AG04449 (cell line): Measurements from ENCODE around the gene ZFP57.

ENCODE experiments used
- CTCF ChIA-PET: fragments of 350-600 bp; formaldehyde crosslinking; extraction: SDS; loops from one replicate; lab custom pipeline; 2021; ENCODE audit warnings: antibody characterized with exemption; lab: Yijun Ruan, JAX
- POLR2A ChIA-PET: fragments of 400-600, 350-600 bp; formaldehyde crosslinking; extraction: SDS; loops from one replicate; lab custom pipeline; 2020; ENCODE audit warnings: antibody characterized with exemption, inconsistent platforms; lab: Yijun Ruan, JAX
- DNase-seq: peaks from one replicate; pipeline ENCODE4 v3.0.0-alpha.2; 2010; ENCODE audit warnings: low read depth, low spot score
- H3K4me3 ChIP-seq: 2 replicates; pipeline ENCODE4 v1.5.1; 2011; ENCODE audit warnings: low read depth, mild to moderate bottlenecking, control low read depth, low read length
- TF ChIP-seq, protein P1 (sequence below): IDR thresholded peaks from one replicate; pipeline ENCODE4 v1.5.1; 2011; ENCODE audit warnings: mild to moderate bottlenecking, moderate library complexity, low read length, control low read depth, inconsistent platforms; ENCODE audit not compliant: insufficient read depth; ENCODE audit errors: missing control alignments

The ZFP57 gene

DNA sequence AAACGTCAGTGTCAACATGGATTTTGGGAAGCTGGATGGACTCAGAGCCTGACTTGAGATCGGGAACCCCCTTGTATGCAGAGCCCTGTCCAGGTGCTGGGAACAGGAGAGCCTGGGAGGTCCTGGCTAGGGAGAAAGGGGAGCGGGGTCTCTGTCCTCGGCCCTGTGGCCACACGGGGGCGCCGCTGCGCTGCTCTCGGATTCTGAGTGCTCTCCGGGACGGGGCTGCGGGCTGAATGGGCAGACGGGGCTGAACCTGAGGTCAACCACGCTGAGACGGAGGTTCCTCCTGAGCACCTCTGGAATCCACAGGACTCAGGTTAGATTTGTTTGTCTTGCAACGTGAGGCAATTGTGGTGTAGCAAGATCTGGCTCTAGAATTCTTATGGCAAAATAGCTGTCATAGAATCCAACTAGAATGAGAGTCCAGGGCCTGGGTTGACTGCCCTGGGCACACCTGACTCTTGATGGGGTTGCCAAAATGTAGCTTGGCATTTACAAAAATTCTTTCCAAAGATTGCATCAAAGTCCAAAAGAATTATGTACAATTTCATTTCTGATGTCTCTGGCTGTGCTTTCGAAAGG, 21.7 kb upstream of the ZFP57 start:
- CTCF ChIA-PET, result interaction anchor here (0.6 to 1.5 kb wide), 10 partner anchors 13 to 429 kb away, joined by 3 to 15 read pairs (median 3); no protein-coding TSS in a partner anchor
- H3K4me3 ChIP-seq, result no peak overlapping the region
- POLR2A ChIA-PET, result no interaction called here
- DNase-seq, result no peak
- TF ChIP-seq, protein P1, sequence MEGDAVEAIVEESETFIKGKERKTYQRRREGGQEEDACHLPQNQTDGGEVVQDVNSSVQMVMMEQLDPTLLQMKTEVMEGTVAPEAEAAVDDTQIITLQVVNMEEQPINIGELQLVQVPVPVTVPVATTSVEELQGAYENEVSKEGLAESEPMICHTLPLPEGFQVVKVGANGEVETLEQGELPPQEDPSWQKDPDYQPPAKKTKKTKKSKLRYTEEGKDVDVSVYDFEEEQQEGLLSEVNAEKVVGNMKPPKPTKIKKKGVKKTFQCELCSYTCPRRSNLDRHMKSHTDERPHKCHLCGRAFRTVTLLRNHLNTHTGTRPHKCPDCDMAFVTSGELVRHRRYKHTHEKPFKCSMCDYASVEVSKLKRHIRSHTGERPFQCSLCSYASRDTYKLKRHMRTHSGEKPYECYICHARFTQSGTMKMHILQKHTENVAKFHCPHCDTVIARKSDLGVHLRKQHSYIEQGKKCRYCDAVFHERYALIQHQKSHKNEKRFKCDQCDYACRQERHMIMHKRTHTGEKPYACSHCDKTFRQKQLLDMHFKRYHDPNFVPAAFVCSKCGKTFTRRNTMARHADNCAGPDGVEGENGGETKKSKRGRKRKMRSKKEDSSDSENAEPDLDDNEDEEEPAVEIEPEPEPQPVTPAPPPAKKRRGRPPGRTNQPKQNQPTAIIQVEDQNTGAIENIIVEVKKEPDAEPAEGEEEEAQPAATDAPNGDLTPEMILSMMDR, result peak; percentile 91

DNA sequence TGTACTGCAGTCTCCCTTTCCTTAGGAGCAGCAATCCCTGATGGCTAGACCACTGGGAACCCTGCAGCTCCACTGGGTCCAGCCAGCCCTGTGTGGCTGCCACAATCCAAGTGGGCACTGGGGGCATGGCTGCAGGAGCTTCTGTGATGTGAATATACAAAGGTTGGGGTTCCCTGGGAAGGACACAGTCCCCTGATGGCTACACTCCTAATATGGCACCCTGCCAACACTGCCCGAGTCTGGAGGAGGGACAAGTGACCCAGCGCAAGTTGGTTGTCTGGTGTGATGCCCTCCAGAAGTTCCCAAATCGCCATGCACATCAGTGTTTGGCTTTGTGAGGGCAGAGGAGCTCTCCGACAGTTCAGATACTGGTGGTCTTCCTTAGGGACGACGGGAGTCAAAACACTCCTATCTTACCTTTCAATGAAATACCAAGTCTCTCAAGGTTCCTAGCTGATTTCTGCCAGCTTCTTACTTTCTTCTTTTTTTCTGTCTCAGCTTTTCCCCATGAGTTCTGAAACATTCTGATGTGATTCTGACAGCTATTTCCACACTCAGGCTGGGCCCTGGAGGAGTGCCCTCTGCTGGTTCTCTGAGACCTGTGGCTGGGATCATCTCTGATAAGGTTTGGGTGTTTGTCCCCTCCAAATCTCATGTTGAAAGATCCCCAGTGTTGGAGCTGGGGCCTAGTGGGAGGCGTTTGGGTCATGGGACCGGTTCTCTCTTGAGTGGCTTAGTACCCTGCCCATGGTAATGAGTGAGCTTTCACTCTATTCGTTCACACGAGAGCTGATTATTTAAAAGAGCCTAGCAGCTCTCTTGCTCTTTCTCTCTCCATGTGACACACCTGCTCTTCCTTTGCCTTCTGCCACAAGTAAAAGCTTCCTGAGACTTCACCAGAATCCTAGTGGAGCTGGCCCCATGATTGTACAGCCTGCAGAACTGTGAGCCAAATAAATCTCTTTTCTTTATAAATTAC, 15.5 kb upstream of the ZFP57 start:
- no peak for DNase-seq
- ChIA-PET CTCF (interaction anchor here (0.9 to 5.3 kb wide), 13 partner anchors 9 to 57 kb away, joined by 3 to 93 read pairs (median 4); no protein-coding TSS in a partner anchor), POLR2A (no interaction called here)
- H3K4me3 ChIP-seq, result no peak overlapping the region
- TF ChIP-seq, protein P1, result peak; percentile 46

DNA sequence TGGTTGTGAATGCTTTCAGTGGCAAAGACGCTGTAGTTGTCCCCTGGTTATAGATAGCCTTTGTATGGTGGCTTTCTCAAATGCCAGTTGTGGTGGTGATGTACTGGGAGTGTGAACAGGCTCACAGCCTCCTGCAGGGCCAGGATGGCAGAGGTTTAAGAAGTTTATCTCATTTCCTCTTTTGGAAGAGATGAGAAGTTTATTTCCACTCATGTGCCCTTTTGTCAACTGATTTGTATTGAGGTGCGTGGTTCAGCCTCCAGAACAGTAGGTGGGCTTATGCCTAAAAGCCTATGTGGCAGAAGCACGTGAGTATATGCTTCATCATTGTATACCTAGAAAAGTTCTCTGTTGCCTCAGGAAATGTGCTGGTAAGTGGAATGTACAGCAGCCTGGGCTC, 13.7 kb upstream of the ZFP57 start:
- CTCF ChIA-PET, result interaction anchor here (1.3 to 5.3 kb wide), 2 partner anchors 14 to 44 kb away, joined by 3 to 93 read pairs; no protein-coding TSS in a partner anchor
- TF ChIP-seq, protein P1, result no peak
- POLR2A ChIA-PET, result no interaction called here
- no peak for DNase-seq
- no peak overlapping the region for H3K4me3 ChIP-seq

DNA sequence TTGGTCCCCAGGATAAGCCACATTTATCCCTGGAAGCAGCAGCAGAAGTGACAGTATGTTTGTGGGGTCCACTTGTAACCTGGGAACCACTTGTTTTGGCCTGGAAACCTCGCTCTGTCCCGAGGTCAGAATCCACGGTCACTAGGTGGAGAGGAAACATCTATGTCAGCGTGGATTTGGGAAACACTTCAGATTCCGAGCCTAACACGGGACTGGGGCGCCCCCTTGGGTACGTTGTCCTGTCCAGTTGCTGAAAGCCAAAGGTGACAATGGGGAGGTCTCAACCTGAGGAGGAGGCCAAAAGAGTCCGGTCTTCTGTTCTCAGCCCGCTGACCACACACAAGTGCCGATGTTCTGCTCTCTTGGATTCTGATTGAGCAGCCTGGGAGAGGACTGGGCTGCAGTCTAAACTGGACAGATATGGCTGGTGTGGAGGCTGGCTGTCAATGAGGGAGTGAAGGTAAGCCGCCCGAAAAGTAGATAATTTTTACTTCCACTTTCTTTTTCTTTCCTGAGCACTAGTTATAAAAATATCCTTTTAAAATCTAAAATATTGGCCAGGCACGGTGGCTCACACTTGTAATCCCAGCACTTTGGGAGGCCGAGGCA, 4.9 kb upstream of the ZFP57 start:
- ChIA-PET CTCF (interaction anchor here (1.0 kb wide), 1 partner anchor 13 kb away, joined by 3 read pairs; no protein-coding TSS in a partner anchor), POLR2A (no interaction called here)
- H3K4me3 ChIP-seq, result no peak overlapping the region
- TF ChIP-seq, protein P1, result no peak
- DNase-seq, result no peak

DNA sequence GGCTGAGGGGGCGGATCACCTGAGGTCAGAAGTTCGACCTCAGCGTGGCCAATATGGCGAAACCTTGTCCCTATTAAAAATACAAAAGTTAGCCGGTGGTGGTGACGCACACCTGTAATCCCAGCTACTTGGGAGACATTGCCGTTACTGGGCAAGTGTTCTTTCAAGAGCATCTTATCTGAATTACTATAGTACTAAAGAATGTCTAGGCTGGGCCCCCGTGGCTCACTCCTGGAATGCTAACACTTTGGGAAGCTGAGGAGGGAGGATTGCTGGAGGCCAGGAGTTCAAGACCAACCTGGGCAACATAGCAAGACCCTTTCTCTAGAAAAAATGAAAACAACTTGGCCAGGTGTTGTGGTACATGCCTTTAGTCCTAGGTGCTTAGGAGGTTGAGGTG, 859 bp upstream of the ZFP57 start:
- DNase-seq, result no peak
- H3K4me3 ChIP-seq, result no peak overlapping the region
- ChIA-PET CTCF (interaction anchor here (0.6 to 1.8 kb wide), 2 partner anchors 29 to 32 kb away, joined by 3 to 6 read pairs; no protein-coding TSS in a partner anchor), POLR2A (no interaction called here)
- TF ChIP-seq, protein P1, result no peak

DNA sequence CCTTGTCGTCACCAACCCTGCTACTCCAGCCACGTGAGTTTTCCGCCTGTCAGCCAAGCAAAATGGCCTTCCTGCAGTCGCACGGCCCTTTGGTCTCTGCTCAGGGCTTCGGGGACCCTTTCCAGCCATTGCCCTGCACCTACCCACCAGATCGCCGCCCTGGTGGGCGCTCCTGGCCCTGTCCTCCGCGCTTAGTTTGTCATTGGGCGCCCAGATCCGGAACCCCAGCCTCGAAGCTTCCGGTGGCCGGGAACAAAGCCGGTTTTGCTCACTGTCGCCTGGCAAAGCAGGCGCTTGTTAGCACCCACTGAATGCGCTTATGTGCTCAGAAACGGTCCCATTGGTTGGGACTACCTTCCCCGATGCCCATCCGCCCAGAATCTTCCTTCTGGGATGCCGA, 536 bp downstream of the ZFP57 start:
- TF ChIP-seq, protein P1, result no peak
- ChIA-PET POLR2A (no interaction called here), CTCF (no interaction called here)
- H3K4me3 ChIP-seq, result no peak overlapping the region
- DNase-seq, result no peak
